ENCODE data around the gene ATIC. TPM values are rescaled to one million over a fixed set of nuclear protein-coding genes. Genes with fewer than 3 reads are reported as not detected.

ATIC gene
- polyA plus RNA-seq, 2 of the 4 experiments (the other 2 are of a cell fraction): 298 to 328 TPM

- peak overlapping the region; percentile 68 for H3K4me2 ChIP-seq
Measured at GRCh38 chr2:215269397-215270117, 42.3 kb upstream of the ATIC start.

GRCh38 chr2:215270118-215270451 is 41.8 kb upstream of the ATIC start:
- ChIA-PET CTCF (interaction anchor here (0.6 to 1.7 kb wide), 26 partner anchors 8 to 1797 kb away, joined by 3 to 11 read pairs (median 3); no protein-coding TSS in a partner anchor), POLR2A (interaction anchor here (0.7 kb wide), 1 partner anchor 482 kb away, joined by 3 read pairs; no protein-coding TSS in a partner anchor)
- peaks cover 5% of the 10 kb centered on the region; the same call in 2 of the 3 replicates for H3K4me1 ChIP-seq
- H3K27ac ChIP-seq: no peak overlapping the region
- no peak for TF ChIP-seq CEBPB (IDR thresholded peaks at IDR 0.05)
- TF ChIP-seq JUN (IDR thresholded peaks at IDR 0.05): no peak
- TF ChIP-seq ZFP36 (IDR thresholded peaks at IDR 0.05; ENCODE audit: borderline replicate concordance, partially characterized antibody): no peak
- no peak for TF ChIP-seq KDM1A (IDR thresholded peaks at IDR 0.05; ENCODE audit: low read depth)
- no peak for TF ChIP-seq ESRRA (IDR thresholded peaks at IDR 0.05; ENCODE audit: borderline replicate concordance, low read length)
- no peak for TF ChIP-seq EHMT2 (IDR thresholded peaks at IDR 0.05; ENCODE audit: low read depth)
- no peak for TF ChIP-seq KDM5A (IDR thresholded peaks at IDR 0.05)
- H3K4me3 ChIP-seq: no peak overlapping the region
- no peak for DNase-seq (ENCODE audit: low read depth in 1 of 2, low spot score in 1 of 2)
- 62% methylated on average over 4 of the region's 4 CpGs for WGBS (ENCODE audit: missing lambda C conversion rate)
- no peak for ATAC-seq
- no peak overlapping the region; the same call in 2 of the 3 replicates for H3K4me2 ChIP-seq
- no peak for FAIRE-seq
- H3K9me3 ChIP-seq: no peaks in the 10 kb centered on the region

More at GRCh38 chr2:215269397-215270117, 42.3 kb upstream of the ATIC start:
- TF ChIP-seq BCL3 (IDR thresholded peaks at IDR 0.05): no peak
- TF ChIP-seq MAZ (IDR thresholded peaks at IDR 0.05; ENCODE audit: borderline replicate concordance, low read depth, low read length): no peak
- TF ChIP-seq RAD21 (conservative IDR thresholded peaks at IDR 0.05 in 1 of 2, IDR thresholded peaks at IDR 0.05 in 1 of 2): peak; percentile 77 to 84
- peak; percentile 84 for TF ChIP-seq CTCF (IDR thresholded peaks at IDR 0.05)
- no peak for TF ChIP-seq NR3C1 (IDR thresholded peaks at IDR 0.05)
- TF ChIP-seq EHMT2 (IDR thresholded peaks at IDR 0.05; ENCODE audit: low read depth): no peak
- TF ChIP-seq CEBPB (IDR thresholded peaks at IDR 0.05): no peak
- TF ChIP-seq HDAC2 (IDR thresholded peaks at IDR 0.05): no peak
- no peak for TF ChIP-seq CHD2 (IDR thresholded peaks at IDR 0.05; ENCODE audit: low read length, partially characterized antibody)
- TF ChIP-seq NPAS2 (CRISPR knock-in tag; IDR thresholded peaks at IDR 0.05; ENCODE audit: borderline replicate concordance): no peak
- no peak for TF ChIP-seq HOXB5 (CRISPR knock-in tag; IDR thresholded peaks at IDR 0.05)
- peak; percentile 93 for TF ChIP-seq MAFK (IDR thresholded peaks at IDR 0.05; ENCODE audit: partially characterized antibody)
- TF ChIP-seq KDM1A (IDR thresholded peaks at IDR 0.05; ENCODE audit: low read depth): no peak
- peak; percentile 74 for TF ChIP-seq SMC3 (IDR thresholded peaks at IDR 0.05)
- no peak for TF ChIP-seq USF2 (IDR thresholded peaks at IDR 0.05)
- TF ChIP-seq HEYL (CRISPR knock-in tag; IDR thresholded peaks at IDR 0.05): no peak
- TF ChIP-seq JUN (IDR thresholded peaks at IDR 0.05): no peak
- peak; percentile 18 to 82 for DNase-seq (ENCODE audit: low read depth in 1 of 2, low spot score in 1 of 2)
- POLR2A ChIA-PET: interaction anchor here (0.7 kb wide), 1 partner anchor 482 kb away, joined by 3 read pairs; no protein-coding TSS in a partner anchor
- FAIRE-seq: no peak
- Histone ChIP-seq H3K4me3 (peak overlapping the region; percentile 20; the same call in 1 of the 3 replicates), H3K4me1 (peaks cover 5% of the 10 kb centered on the region; the same call in 2 of the 3 replicates), H3K27ac (peak overlapping the region; percentile 43 to 71; a peak in 4 of 6 replicates), H3K9me3 (no peaks in the 10 kb centered on the region)
- WGBS (ENCODE audit: missing lambda C conversion rate): 19% methylated on average over 12 of the region's 12 CpGs
- CTCF ChIA-PET: interaction anchor here (0.6 to 1.7 kb wide), 30 partner anchors 8 to 1797 kb away, joined by 3 to 11 read pairs (median 4); no protein-coding TSS in a partner anchor
- ATAC-seq: peak; percentile 76 to 89; a peak in 5 of 6 replicates

Measured in A549 (cell line).